Measurements from ENCODE around the gene CERS6.

Gene CERS6

GRCh38 chr2:168814939-168815907 is 359.2 kb downstream of the CERS6 start:
- no peak for DNase-seq

- DNase-seq: no peak
These were observed 360.3 kb downstream of the CERS6 start for GRCh38 chr2:168816369-168816768.

- no peak for DNase-seq
These were observed 363.1 kb downstream of the CERS6 start for GRCh38 chr2:168819050-168819715.

GRCh38 chr2:168819829-168820489 is 363.9 kb downstream of the CERS6 start:
- DNase-seq: no peak

- no peak for DNase-seq
These were observed 365.5 kb downstream of the CERS6 start for GRCh38 chr2:168821577-168821976.

GRCh38 chr2:168821992-168822391 is 365.9 kb downstream of the CERS6 start:
- no peak for DNase-seq
